ENCODE data around the gene MT1F.
"Not testable (repeated sequence)": the region's sequence is repeated elsewhere in the genome, so short reads cannot be mapped to it uniquely, and the experiment has no call there.

MT1F gene

DNA sequence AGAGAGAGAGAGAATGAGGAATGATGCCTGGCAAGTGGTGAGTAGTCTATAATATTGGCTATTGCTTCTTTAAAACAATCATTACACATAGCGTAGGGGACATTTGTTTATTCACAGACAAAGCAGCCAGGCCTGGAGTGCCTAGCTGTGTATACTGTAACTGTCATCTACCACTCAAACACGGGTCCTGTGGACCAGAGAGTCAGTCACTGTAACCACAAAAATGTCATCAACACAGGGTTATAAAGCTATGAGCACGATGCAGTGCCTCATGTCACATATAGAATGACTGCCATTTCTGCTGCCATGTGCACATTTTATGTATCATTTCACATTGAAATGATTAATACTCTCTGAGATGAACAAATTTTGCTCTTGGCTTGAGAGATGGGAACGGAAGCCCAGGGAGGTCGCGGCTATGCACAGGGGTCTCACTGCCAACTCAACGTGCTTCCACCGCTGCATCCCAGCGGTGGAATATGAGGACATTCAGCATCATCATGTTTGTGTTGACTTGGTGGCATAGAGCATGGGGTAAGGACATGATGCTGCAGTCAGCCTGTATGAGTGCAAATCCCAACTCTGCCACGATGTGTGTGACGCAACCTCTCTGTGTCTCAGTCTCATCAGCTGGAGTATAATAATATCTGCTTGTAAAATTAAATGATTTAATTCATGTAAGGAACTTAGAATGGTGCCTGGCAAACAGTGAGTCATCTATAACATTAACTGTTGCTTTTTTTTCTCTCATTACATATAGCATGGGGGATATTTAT, 15.2 kb downstream of the MT1F start:
- peak; percentile 47 for DNase-seq (ENCODE audit: low spot score)

DNA sequence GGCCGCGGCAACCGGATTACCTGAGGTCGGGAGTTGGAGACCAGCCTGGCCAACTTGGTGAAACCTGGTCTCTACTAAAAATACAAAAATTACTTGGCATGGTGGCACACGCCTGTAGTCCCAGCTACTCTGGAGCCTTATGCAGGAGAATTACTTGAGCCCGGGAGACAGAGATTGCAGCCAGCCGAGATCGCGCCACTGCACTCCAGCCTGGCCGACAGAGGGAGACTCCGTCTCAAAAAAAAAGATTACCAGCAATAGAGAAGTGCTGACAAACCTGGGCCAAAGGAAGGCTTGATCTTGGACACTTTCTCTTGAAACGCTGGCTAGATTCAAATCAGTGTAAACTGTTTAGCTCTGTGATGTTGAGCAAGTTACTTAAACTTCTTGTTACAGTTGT, 16.2 kb downstream of the MT1F start:
- DNase-seq (ENCODE audit: low spot score) = no peak

DNA sequence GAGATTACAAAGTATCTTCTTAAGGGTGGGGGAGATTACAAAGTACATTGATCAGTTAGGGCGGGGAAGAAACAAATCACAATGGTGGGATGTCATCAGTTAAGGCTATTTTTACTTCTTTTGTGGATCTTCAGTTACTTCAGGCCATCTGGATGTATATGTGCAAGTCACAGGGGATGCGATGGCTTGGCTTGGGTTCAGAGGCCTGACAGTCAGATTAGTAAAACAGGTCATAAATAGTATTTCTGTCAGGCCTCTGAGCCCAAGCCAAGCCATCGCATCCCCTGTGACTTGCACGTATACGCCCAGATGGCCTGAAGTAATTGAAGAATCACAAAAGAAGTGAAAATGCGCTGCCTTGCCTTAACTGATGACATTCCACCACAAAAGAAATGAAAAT, 16.8 kb downstream of the MT1F start:
- not testable (repeated sequence) for DNase-seq (ENCODE audit: low spot score)

DNA sequence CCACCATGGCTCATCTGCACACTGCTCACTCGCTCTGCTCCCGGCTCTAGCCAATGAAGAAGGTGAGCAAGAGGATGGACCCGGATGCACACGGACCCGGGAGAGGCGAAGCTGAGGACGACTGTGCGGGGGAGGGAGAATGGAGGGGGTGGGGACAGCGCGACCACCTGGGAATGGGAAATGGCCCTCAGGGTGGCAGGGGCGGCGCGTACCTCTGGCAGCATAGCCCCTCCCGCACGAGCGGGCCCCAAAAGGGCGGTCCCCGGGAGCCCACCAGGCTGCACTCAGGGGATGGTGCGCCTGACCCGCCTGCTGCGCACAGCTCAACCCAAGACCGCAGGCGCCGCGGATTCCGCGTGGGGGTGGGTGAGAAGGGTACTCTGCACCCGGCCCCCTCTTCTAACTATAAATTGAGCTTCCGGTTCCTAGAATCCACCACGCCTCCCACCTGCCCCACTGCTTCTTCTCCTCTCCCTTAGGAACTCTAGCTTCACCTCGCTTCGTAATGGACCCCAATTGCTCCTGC, 18.0 kb downstream of the MT1F start:
- DNase-seq (ENCODE audit: low spot score) = no peak

DNA sequence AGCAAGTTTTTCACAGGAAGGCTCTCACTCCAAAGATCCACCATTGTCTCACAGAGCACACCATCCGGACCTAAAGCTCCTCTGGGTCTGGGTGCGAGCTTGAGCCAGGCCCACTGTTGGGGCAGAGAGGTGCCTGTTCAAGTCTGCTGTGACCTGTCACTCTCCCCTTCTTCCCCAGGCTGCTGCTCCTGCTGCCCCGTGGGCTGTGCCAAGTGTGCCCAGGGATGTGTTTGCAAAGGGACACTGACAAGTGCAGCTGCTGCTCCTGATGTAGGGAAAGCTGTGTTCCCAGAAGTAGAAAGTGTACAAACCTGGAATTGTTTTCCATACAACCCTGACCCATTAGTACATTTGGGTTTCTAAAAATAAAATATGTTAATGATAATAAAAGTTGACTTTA, 19.7 kb downstream of the MT1F start:
- DNase-seq (ENCODE audit: low spot score) = no peak

DNA sequence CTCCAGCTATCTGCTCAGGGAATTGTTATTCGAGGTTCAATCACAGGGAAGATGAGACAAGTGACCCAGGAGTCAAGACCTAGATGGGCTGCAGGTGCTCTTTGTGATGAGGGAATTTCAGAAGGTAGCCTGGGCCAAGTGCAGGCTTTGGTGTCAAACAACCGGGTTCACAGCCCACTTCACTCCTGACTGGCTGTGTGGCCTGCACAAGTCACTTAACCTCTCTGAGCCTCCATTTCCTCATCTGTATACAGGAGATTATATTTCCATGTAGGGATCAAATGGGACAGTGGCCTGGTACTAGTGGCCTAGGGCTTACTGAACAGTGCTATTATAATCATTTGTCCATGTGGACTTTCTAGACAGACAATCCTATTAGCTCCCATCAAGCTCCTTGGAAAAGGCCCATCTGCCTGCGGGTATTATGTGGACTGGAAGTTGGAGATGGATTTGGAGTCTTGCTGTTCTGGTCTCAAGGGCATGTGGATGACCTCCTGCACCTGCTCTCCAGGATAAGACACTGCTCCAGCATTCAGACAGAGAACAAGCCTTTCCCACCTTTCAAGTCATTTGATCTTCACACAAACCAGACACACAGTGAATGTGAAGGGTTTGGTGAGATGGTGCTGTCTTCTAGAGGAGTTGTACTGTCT, 21.4 kb downstream of the MT1F start:
- DNase-seq (ENCODE audit: low spot score) = no peak

DNA sequence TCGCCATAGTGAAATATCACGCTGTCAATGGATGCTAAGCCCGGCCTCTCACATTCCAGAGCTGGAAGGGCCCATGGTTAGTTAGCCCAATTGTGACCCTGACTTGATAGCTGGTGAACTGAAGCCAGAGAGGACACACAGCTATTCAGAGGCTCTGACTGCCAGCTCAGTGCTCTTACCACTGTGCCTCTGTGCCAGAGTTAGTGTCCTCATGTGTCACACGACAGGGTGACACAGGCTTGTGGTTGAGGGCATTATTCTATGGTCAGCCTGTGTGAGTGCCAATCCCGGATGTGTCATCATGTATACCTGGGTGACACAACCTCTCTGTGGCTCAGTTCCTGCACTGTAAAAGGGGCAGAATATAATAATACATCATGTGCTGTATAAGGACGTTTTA, 22.1 kb downstream of the MT1F start:
- peak; percentile 92 for DNase-seq (ENCODE audit: low spot score)

DNA sequence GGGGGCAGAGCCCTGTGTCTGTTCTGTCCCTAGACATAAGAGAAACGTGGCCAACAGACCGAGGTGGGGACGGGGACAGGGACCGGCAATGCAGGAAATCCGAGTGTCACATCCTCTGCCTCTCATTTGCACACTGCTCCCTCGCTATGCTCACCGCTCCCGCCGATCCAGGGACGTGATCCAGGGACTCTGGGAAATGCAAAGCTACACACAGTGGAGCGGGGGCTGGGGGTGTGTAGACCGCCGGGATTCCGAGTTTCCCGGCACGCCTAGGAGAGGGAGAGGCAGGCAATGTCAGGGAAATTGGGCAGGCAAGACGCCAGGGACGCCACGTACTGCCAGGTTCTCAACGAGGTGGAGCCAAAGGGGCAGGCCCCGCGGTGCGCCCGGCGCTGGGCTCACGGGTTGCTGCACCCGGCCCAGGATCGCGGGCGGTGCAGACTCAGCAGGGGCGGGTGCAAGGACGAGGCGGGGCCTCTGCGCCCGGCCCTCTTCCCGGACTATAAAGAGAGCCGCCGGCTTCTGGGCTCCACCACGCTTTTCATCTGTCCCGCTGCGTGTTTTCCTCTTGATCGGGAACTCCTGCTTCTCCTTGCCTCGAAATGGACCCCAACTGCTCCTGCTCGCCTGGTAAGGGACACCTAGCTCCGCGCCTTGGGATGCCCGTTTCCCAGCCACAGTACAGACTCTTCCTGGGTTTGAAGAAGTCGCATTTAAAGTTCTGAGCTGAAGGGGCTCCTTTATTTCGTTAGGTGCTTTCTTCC, 24.4 kb downstream of the MT1F start, which contains the start of gene MT1X:
TSS of gene MT1X (plus strand) at position 532 of the 764 bp plus-strand sequence. CDS start at position 603, 71 bp downstream.
- peak; percentile 89 for DNase-seq (ENCODE audit: low spot score)

DNA sequence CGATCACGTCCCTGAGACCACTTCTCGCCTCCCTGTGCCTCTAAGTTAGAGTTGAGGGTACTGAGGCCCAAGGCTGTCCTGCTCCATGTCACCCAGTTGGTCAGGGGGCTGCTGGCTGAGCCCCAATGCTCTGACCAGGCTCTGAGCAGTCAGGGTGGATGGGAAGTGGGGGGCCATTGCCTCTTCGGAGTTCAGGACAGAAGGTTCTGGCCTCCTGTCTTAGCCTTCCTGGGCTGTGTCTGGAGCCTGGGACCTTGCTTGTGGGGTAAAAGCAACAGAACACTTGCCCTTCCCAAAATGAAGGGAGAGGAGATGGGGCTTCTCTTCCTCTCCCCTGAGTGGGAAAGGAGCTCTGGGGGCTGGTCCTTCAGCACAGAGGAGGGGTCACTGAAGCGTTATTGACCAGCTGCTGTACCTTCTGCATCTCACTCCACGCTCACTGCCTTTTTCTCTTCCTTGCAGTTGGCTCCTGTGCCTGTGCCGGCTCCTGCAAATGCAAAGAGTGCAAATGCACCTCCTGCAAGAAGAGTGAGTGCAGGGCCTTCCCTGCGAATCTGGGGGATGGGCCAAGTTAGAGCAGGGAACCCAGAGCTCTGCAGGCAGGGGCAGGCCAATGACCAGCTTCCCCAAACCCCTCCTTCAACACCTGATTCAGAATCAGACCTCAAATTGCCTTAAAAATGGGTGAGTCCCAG, 25.1 kb downstream of the MT1F start:
- DNase-seq (ENCODE audit: low spot score) = no peak

DNA sequence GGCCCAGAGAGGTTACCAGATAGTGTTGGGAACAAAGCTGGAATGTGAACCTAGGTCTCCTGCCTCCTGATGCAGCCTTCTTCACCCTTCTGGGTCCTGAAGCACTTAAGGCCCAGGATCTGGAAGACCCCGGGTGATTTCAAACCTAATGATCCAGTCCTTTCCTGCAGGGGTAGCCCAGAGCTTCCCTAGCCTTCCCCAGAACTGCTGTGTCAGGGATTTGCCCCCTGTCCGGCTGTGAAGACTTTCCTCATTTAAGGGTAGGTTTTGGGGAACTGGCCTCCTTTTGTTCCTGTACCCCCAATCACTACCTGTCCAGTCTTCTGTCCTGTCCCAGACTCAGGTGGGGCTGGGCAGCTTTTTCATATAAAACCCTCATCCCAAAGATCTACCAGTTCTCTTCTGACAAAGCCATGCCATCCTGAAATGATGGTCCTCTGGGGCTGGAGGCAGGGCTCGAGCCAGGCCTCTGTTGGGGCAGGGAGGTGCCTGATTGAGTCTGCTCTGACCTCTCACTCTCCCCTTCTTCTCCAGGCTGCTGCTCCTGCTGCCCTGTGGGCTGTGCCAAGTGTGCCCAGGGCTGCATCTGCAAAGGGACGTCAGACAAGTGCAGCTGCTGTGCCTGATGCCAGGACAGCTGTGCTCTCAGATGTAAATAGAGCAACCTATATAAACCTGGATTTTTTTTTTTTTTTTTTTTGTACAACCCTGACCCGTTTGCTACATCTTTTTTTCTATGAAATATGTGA, 25.8 kb downstream of the MT1F start:
- DNase-seq (ENCODE audit: low spot score) = no peak

DNA sequence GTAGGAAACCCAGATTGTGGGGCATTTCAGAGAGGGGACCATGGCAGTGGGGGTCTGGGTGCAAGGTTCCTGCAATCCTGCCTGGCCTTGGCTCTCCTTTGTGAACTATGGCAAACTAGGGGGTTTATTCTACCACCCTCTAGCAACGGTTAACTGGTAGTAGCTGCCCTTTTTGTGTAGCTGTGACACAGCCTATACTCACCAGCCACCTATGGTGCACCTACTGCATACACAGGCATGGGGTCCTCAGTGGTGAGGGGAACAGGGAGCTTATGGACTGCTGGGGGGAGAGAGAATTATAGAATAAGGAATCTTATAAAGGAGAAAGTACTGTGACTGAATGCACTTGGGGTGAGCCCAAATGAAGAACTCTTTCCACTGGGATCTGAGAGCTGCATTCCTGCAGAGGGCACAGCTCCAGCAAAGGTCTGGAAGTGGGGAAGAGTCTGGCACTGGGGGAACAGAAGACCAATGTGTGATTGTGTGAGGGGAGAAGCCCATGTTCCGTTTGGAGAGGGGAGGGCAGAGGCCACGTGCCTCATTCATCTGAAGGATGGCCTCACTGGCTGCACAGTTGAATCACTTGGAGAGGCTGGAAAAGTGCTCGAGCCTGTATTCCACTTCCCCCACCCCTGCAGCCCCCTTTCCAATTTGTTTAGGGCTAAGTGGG, 26.6 kb downstream of the MT1F start:
- no peak for DNase-seq (ENCODE audit: low spot score)

DNA sequence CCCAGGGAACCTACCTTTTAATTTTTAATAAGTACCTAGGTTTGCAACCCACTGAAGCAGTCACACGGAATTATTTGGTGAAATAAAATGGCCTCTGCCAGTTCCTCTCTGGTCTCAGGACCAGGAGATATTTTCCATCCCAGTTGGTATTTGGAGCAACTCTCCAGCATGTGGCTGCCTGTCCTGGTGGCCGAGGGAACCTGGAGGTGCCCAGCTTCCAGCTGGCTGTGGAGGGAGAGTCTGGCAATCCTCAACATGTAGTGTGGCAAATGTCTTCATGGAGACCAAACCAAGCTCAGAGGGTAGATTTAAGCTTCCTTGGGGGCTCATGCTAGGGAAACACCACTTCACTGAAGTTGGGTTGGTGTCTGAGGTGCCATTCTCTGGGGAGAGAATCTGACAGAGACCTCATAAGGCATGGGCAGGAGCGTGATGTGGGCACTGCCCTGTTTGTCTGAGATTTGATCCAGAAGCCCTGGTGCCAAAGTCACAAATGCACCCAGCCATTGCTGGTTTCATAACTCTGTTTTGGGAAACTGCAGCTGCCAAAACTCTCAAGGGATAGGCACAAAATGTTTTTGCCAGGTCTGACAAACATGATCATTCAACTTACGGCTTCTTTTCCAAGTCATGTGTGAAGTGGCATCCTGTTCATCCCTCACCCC, 27.3 kb downstream of the MT1F start:
- DNase-seq (ENCODE audit: low spot score) = no peak

DNA sequence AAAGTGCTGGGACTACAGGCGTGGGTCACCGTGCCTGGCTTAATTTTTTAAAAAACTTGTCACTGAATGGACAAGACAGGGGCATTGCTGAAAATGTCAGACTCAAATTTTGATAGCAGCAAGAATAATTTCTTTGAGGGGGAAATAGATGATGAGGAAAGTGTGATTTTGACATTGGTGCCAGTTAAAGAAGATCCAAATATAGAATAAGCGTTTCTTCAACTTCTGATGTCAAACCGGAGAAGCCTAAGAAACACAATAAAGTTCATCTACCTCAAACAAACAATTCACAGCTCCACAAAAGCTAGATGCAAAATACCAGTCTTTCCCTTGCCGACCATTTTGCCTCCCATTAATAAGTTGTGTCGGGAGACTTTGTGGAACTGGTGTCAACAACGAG, 29.0 kb downstream of the MT1F start:
- DNase-seq (ENCODE audit: low spot score) = no peak

DNA sequence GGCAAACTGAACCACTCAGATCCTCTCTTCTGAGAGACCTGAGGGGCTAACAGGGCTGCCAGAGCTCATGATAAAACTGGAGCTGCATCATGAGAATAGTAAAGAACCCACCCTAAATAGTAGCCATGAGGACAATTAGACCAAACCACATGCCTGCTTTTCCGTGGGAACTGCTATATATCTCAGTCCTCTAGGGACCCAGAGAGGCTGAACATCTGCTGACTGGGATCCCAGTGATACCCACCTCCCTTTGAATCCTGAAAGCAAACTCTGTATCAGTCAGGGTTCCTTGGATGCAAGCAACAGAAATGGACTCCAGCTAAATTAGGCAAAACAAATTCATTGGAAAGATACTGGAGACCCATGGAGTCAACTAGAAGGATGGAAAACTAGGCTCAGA, 31.0 kb downstream of the MT1F start:
- no peak for DNase-seq (ENCODE audit: low spot score)

DNA sequence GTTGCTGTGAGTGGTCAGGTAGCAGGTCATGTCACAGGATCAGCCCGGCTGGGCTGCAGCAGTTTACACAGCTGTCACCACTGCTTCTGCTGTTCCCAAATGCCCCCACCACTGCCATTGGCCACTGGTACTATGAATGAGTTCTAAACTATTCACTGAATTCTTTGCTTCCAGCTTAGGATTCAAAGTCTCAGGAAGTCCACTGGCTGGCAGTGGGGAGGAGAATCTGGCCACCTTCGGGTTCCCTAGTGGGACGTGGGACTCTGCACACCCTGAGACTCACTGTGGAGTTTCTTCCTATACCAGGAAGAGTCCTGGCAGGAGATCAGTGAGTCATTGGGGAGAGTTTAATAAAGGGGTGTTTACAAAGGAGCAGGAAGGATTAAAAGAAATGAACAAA, 31.4 kb downstream of the MT1F start:
- no peak for DNase-seq (ENCODE audit: low spot score)

DNA sequence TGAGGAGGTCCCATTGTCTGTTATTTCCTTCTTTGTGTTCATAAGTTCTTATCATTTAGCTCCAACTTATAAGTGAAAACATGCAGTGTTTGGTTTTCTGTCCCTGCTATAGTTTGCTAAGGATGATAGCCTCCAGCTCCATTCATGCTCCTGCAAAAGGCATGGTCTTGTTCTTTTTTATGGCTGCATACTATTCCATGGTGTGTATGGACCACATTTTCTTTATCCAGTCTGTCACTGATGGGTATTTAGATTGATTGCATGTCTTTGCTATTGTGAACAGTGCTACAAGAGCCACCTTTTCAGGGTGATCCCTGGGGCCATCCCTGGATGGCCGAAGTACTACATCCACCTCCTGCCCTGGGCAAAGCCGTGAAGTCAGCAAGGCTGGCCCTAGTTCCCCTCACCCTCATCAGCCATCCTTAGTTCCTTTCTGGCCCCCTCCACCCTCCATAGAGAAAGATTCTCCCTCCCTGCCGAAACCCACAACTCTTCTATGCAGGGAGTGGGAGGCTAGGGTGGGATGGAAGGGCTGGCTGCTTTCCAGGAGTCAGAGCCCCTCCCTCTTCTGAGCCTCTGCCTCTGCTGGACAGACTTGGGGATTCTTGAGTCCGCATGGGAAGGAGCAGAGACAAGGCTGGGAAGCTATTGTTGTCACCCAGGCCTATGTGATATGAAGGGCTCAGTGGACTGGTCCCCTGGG, 32.8 kb downstream of the MT1F start:
- no peak for DNase-seq (ENCODE audit: low spot score)

DNA sequence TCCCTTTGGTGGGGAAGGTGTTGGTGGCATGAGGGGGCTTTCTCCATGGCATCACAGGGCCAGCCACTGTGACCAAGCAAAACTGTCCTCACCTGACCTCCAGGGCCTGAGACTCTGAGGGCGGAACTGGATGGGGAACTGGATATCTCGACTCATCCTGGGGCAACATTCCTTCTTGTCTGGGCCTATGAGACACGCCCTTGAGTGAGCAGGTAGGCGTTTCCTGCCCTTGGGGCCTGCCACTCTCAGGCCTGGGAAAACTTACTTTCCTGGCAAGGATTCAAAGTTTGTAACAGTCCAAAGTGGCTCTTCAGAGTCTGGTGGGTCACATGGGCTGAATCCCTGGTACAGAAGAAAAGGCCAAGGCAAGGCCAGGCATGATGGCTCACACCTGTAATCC, 34.1 kb downstream of the MT1F start:
- peak; percentile 87 for DNase-seq (ENCODE audit: low spot score)

DNA sequence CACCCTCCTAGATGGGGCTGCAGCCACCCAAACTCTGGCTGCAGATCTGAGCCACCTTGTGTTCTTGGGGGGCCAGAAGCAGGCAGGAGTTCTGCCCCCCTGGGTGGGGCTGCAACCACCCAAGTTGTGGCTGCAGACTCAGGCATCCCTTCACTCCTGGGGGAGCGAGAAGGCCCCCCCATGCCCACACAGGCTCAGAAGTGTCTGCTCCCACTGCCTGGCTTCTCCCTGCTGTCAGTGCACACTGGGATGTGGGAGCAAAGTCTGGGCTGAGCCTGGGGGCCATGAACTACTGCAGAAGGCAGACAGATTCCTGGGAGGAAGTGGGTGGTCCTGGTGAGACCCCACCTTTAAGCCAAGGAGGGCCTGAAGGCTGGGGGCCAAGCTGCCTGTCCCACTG, 37.5 kb downstream of the MT1F start:
- DNase-seq (ENCODE audit: low spot score) = no peak

DNA sequence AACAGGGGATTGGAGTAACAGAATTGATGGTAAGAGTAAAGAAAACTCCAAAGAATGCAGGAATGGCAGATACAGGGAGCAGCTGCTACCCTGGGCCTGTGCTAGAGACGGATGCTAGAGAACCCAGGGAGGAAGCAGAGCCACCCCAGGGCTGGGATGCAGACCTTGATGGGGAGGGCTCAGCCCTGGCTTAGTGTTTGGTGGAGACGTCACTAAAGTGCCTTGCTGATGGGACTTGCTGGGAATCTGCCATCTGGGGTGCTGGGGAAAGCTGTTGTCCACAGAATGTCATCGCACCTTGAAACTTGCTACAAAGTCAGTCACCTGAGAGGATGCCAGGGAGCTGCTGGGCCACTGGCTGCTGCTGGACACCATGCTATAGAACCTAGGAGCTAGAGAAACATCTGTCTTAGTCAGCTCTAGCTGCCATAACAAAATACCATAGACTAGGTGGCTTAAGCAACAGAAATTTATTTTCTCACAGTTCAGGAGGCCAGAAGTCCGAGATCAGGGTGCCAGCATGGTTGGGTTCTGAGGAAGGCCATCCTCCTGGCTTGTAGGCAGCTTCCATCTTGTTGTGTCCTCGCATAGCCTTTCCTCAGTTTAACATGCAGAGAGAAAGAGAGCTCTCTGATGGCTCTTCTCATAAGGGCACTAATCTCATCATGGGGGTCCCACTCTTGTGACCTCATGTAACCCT, 39.8 kb downstream of the MT1F start:
- no peak for DNase-seq (ENCODE audit: low spot score)
